ENCODE data around the gene ADORA2B.

GRCh38 chr17:15908378-15908777 is 36.6 kb upstream of the ADORA2B start:
- TF ChIP-seq, protein P1, sequence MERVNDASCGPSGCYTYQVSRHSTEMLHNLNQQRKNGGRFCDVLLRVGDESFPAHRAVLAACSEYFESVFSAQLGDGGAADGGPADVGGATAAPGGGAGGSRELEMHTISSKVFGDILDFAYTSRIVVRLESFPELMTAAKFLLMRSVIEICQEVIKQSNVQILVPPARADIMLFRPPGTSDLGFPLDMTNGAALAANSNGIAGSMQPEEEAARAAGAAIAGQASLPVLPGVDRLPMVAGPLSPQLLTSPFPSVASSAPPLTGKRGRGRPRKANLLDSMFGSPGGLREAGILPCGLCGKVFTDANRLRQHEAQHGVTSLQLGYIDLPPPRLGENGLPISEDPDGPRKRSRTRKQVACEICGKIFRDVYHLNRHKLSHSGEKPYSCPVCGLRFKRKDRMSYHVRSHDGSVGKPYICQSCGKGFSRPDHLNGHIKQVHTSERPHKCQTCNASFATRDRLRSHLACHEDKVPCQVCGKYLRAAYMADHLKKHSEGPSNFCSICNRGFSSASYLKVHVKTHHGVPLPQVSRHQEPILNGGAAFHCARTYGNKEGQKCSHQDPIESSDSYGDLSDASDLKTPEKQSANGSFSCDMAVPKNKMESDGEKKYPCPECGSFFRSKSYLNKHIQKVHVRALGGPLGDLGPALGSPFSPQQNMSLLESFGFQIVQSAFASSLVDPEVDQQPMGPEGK (tag by site-specific recombination; IDR thresholded peaks at IDR 0.05): no peak
- TF ChIP-seq REST (tag by site-specific recombination; IDR thresholded peaks at IDR 0.05): no peak
- TF ChIP-seq, protein P2, sequence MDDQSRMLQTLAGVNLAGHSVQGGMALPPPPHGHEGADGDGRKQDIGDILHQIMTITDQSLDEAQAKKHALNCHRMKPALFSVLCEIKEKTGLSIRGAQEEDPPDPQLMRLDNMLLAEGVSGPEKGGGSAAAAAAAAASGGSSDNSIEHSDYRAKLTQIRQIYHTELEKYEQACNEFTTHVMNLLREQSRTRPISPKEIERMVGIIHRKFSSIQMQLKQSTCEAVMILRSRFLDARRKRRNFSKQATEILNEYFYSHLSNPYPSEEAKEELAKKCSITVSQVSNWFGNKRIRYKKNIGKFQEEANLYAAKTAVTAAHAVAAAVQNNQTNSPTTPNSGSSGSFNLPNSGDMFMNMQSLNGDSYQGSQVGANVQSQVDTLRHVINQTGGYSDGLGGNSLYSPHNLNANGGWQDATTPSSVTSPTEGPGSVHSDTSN (CRISPR knock-in tag; IDR thresholded peaks at IDR 0.05): no peak
- TF ChIP-seq ZSCAN23 (tag by site-specific recombination; IDR thresholded peaks at IDR 0.05): no peak
- TF ChIP-seq, protein P3, sequence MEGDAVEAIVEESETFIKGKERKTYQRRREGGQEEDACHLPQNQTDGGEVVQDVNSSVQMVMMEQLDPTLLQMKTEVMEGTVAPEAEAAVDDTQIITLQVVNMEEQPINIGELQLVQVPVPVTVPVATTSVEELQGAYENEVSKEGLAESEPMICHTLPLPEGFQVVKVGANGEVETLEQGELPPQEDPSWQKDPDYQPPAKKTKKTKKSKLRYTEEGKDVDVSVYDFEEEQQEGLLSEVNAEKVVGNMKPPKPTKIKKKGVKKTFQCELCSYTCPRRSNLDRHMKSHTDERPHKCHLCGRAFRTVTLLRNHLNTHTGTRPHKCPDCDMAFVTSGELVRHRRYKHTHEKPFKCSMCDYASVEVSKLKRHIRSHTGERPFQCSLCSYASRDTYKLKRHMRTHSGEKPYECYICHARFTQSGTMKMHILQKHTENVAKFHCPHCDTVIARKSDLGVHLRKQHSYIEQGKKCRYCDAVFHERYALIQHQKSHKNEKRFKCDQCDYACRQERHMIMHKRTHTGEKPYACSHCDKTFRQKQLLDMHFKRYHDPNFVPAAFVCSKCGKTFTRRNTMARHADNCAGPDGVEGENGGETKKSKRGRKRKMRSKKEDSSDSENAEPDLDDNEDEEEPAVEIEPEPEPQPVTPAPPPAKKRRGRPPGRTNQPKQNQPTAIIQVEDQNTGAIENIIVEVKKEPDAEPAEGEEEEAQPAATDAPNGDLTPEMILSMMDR (tag by site-specific recombination; IDR thresholded peaks at IDR 0.05): no peak
- TF ChIP-seq ZBTB7A (tag by site-specific recombination; IDR thresholded peaks at IDR 0.05; ENCODE audit: low read depth): no peak
- TF ChIP-seq, protein P4, sequence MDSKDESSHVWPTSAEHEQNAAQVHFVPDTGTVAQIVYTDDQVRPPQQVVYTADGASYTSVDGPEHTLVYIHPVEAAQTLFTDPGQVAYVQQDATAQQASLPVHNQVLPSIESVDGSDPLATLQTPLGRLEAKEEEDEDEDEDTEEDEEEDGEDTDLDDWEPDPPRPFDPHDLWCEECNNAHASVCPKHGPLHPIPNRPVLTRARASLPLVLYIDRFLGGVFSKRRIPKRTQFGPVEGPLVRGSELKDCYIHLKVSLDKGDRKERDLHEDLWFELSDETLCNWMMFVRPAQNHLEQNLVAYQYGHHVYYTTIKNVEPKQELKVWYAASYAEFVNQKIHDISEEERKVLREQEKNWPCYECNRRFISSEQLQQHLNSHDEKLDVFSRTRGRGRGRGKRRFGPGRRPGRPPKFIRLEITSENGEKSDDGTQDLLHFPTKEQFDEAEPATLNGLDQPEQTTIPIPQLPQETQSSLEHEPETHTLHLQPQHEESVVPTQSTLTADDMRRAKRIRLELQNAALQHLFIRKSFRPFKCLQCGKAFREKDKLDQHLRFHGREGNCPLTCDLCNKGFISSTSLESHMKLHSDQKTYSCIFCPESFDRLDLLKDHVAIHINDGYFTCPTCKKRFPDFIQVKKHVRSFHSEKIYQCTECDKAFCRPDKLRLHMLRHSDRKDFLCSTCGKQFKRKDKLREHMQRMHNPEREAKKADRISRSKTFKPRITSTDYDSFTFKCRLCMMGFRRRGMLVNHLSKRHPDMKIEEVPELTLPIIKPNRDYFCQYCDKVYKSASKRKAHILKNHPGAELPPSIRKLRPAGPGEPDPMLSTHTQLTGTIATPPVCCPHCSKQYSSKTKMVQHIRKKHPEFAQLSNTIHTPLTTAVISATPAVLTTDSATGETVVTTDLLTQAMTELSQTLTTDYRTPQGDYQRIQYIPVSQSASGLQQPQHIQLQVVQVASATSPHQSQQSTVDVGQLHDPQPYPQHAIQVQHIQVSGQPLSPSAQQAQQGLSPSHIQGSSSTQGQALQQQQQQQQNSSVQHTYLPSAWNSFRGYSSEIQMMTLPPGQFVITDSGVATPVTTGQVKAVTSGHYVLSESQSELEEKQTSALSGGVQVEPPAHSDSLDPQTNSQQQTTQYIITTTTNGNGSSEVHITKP (tag by site-specific recombination; IDR thresholded peaks at IDR 0.05): no peak
- no peak for TF ChIP-seq KLF10 (tag by site-specific recombination; IDR thresholded peaks at IDR 0.05)
- no peak for TF ChIP-seq ZNF510 (tag by site-specific recombination; IDR thresholded peaks at IDR 0.05; ENCODE audit: insufficient replicate concordance)
- no peak for TF ChIP-seq ATF2 (tag by site-specific recombination; IDR thresholded peaks at IDR 0.05; ENCODE audit: low read depth)
- no peak for TF ChIP-seq ZNF274 (IDR thresholded peaks at IDR 0.05; ENCODE audit: low read length)
- no peak for TF ChIP-seq ZNF274 (tag by site-specific recombination; IDR thresholded peaks at IDR 0.05; ENCODE audit: borderline replicate concordance)
- no peak for TF ChIP-seq ZNF561 (tag by site-specific recombination; IDR thresholded peaks at IDR 0.05; ENCODE audit: borderline replicate concordance)

Data from HEK293 (cell line).